COLO829 (cell line): Measurements from ENCODE around the gene SLC35F4.

Source experiments
- DNase-seq: peaks from one replicate; pipeline ENCODE4 v3.0.0; 2012; ENCODE audit warnings: low spot score

Gene SLC35F4

GRCh38 chr14:57848353-57848752, 17.5 kb downstream of the SLC35F4 start:
- DNase-seq, result no peak

DNA sequence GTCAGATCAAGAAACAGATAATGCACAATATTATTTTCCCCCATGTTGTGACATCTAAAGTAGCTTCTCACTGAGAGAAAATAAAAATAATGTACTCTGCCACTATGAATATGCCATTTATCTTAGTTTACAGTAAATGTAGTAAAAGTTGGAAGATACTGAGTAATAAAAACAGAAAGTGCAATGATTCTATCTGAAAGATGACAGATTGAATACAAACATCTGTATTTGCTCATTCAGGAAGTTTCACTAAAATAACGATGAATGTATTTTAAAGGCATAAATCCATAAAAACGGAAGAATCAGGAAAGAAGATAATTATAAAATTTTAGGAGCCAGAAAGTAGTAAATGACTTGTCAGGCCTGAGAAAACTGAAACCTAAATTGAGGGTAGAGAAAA, 18.2 kb downstream of the SLC35F4 start:
- DNase-seq, result no peak

- DNase-seq, result no peak
Observed at GRCh38 chr14:57847096-57847495, 18.8 kb downstream of the SLC35F4 start.

DNA sequence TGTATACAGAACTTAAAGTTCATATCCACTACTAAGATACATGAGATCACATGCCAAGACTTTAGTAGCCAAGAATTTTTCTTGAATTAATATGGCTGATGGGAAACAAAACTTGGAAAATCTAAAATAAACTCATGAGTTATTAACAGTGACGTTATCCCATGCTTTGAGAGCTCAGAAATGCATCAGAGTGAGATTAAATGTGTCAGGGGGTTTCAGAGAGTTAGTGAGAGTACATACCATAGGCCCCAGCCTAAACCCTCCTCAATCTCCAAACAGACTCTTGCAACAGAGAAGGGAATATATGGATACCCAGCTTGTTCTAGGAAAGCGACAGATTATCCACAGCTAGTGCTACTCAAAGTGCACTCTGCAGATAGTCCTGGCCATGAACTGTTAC, 19.3 kb downstream of the SLC35F4 start:
- no peak for DNase-seq

GRCh38 chr14:57845802-57846531, 19.9 kb downstream of the SLC35F4 start:
- DNase-seq, result no peak

- no peak for DNase-seq
Observed at GRCh38 chr14:57845316-57845715, 20.6 kb downstream of the SLC35F4 start.

GRCh38 chr14:57837267-57837666, 28.6 kb downstream of the SLC35F4 start:
- DNase-seq, result no peak

GRCh38 chr14:57835766-57836165, 30.1 kb downstream of the SLC35F4 start:
- no peak for DNase-seq

- no peak for DNase-seq
Observed at GRCh38 chr14:57834961-57835360, 30.9 kb downstream of the SLC35F4 start.

DNA sequence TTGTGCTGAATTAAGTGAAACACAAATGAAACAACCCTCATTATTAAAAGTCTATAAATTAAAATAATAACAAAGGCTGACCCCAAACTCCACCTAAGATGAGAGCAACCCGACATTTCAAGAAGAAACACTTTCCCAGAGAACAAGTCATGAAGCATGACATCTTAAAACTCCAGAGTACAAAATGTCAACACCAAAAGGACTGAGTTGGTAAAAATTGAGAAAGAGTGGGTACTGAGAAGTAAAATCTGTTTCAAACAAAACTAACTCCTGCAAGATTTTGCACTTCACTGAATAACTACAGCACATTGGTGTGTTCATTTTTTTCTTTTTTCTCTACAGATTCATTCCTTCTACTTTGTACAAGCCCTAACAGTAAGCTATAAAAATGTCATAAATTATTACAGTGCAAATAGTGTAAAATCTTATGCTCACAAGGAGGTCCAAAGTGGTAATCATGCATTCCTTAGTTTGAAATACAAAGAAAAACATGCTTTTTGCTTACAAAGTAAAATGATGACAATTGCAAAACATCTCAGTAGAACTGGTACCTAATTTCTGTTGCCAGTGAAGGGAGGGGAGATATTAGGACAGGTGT, 31.8 kb downstream of the SLC35F4 start:
- DNase-seq, result no peak

DNA sequence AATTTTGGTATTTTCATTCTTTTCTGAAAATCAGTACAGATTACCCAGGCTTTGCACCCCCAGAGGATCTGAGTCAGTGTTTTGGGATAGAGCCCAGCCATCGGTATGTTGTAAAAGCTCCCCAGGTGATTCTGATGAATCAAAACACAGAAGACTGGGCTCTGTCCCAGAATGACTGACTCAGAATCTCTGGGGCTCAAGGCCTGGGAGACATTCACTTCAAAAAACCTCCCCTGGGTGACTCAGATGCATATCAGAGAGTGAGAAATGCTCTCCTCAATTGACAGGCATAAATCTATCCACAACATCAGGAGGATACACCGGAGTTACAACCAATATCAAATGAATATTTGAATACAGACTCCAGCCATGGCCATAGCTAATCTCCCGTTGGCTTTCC, 32.6 kb downstream of the SLC35F4 start:
- no peak for DNase-seq

GRCh38 chr14:57831981-57832380, 33.9 kb downstream of the SLC35F4 start:
- no peak for DNase-seq

- DNase-seq, result no peak
Observed at GRCh38 chr14:57828713-57829112, 37.2 kb downstream of the SLC35F4 start.

DNA sequence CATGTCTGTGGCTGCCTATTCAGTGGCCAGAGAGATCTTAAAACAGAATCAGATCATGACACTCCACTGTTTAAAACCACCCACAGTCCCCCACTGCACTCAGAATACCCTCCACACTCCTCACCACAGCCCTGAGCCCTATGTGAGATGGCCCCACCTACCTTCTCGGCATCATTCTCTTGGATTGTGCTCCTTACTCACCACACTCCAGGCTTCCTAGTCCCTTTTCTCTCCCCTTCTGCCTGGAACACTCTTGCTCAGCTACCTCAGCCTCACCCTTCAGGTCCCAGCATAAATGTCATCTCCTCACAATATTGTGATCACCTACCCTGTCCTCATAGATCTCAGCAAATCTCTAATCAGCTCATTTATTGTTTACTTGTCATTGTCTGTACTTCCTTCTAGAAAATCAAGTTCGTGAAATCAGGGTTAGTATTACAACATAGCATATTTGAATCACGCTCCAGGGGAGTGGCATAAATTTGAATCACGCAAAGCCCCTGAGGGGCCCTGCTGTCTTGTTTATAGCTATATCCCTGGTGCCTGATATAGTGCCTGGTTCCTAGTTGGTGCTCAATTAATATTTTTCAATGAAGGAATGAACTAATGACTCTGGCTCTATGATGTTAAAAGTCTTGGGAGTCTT, 42.8 kb downstream of the SLC35F4 start:
- no peak for DNase-seq

- DNase-seq, result no peak
Observed at GRCh38 chr14:57822081-57822480, 43.8 kb downstream of the SLC35F4 start.

DNA sequence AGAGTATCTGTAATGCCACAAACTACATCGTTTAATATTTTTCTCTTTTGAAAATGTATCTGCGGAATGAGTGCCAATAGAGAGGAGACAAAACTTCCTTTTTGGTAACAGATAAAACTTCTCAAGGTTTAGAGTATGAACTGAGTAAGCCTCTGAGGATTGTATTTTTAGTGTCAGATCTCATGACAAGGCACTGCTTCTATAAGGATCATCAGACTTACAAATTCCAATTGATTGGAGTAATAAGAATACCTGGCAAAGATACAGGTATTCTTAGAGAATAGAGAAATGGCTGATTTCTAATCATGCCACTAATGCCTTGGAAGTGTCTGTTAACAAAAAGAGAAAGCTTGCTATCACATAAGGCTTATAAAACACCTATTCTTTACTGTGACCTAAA, 45.3 kb downstream of the SLC35F4 start:
- no peak for DNase-seq

DNA sequence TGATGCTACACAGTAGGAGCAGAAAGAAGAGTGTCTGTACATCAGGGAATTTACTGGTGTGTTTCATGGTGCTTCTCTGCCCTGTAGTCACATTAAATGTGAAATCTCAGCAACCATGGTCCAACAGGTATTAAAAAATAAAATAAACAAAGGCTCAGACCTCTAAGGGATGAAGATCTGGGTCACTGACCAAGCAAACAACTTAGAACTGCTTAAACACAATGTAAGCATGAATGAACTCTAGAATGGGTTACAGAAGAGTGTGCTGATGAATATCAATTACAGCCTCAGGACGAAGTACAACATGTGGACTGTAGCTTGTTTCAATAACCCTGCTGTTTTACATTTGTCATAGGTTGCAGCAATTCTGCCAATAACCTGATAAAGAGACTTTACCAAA, 47.4 kb downstream of the SLC35F4 start:
- DNase-seq, result no peak

DNA sequence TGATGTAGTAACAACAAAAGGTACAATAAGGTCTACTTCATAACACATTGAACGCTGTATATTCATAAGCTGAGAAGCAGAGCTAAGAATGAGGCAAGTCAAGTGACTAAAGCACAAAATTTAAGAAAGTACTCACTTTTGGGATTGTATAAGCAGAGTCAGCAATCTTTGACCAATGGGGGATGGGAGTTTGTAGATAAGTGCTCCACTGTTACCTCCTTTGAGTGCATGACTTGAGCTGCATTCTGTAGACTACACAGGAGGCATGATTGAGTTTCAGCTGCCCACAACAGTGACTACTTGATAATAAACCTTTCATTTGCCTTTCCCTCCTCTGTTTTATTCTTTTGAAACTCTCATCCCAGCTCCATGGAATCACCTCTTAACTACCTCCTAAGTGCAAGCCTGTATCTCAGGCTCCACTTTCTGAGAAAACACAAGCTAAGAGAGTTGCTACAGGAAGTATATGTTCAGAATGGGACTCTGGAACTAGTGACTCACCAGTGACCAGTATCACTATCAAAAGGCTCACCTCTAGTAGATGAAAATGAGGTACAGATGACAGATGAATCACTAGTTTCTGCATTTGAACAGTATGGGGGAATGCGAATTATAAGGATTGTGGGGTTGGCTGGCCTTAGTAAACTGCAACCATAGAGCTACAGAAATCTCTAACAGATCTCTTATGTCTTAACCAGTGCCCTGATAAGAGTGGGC, 49.2 kb downstream of the SLC35F4 start:
- no peak for DNase-seq

DNA sequence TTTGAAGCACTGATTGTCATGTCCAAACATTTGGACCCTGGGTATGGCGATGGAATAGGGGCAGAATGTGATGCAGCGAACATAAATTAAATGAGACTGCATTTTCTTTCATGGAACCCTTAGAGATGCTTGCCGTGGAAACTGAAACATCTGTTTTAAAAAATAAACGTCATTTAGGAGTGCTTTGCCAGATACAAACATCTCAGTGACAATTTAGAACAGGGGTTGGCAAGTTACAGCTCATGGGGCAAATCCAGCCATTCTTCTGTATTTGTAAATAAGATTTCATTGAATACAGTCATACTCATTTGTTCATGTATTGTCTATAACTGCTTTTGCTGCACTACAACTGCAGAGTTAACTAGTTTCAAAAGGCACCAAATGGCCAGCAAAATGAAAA, 51.2 kb downstream of the SLC35F4 start:
- DNase-seq, result no peak

GRCh38 chr14:57812741-57813140, 53.2 kb downstream of the SLC35F4 start:
- no peak for DNase-seq

DNA sequence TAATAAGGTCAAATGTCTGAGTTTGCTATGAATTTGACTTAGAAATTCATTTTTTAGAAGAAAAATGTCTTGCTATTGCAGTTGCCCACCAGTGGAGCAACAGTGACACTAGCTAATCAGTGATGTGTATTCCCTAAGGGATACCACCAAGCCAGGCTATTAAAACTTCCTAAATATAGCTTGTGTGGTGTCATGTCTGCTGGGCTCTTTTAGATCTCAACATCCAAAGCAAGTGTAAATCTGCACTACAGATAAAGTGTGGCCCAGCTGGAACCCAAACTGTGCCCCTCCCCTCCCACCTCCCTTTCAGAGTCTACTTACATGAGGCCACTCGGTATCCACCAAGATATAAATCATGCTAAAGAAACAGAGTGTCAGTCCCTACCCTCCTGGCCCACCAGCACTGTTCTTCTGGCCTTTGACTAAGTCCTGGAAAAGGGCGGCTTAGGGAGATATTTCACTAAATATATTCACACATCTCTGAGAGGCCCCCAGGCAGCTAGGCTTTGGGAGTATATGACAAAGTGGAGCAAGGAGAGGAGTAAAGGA, 53.8 kb downstream of the SLC35F4 start:
- DNase-seq, result no peak

DNA sequence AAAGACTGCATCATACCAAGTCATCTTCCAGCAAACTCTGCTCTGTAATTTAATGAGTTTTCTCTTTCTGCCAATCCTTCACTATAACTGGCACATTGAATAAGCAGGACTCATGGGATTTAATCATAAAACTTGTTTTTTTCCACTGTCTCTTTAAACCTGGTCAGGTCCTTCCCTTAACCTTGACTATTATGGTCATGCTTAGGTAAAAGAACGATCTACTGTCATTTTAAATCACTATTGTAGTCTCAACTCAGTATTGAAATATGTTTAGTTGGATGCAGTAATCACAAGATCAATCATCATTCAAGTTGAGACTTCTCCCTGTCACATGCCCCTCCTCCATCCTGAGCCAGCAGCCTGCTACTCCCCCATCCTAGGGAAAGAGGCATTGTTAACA, 56.1 kb downstream of the SLC35F4 start:
- no peak for DNase-seq

DNA sequence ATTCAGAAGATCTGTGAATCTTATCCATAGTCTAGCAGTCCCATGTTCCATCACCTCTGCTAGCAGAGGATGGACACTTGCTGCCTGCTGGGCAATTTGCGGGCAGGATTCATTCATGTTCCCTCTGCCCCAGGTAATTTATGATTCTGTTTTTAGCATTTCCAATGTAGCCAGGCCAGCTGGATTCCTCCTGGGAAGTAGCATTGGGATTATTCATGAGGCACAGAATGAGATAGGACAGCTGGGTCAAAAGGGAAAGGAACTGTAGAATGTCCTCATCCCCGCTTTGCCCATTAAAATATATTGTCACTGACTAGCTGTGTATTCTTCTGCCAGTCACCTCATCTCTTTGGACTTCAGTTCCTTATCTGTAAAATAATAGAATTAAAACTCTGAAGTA, 68.7 kb downstream of the SLC35F4 start:
- DNase-seq, result no peak
